Measurements from ENCODE around the gene LUC7L2. TPM values are rescaled to one million over a fixed set of nuclear protein-coding genes. Genes with fewer than 3 reads are reported as not detected.

Gene LUC7L2
- total RNA-seq, 1 donor from 2014 or later, result 74.6 TPM

GRCh38 chr7:139360210-139360947, 685 bp downstream of the LUC7L2 start:
- Histone ChIP-seq H3K36me3 (peaks cover 17% of the 10 kb centered on the region), H3K27ac (peak overlapping the region; percentile 99), H3K4me3 (peak overlapping the region; percentile 82), H3K4me1 (peaks cover 38% of the 10 kb centered on the region), H3K27me3 (ENCODE audit: low read depth) (no peaks in the 10 kb centered on the region), H3K9me3 (no peaks in the 10 kb centered on the region)
- peak; percentile 93 for ATAC-seq
- intact Hi-C loops (cut with DNase I), result no loop called here
- DNase-seq, result peak; percentile 96
- no peak for TF ChIP-seq CTCF (IDR thresholded peaks at IDR 0.05)

- TF ChIP-seq CTCF (IDR thresholded peaks at IDR 0.05), result no peak
These were observed 1.2 kb downstream of the LUC7L2 start for GRCh38 chr7:139360948-139361307.

GRCh38 chr7:139361523-139361922, 1.8 kb downstream of the LUC7L2 start:
- Histone ChIP-seq H3K9me3 (no peaks in the 10 kb centered on the region), H3K4me3 (peak overlapping the region; percentile 82), H3K27ac (no peak overlapping the region), H3K27me3 (ENCODE audit: low read depth) (no peaks in the 10 kb centered on the region), H3K36me3 (peaks cover 26% of the 10 kb centered on the region), H3K4me1 (peaks cover 44% of the 10 kb centered on the region)
- ATAC-seq (no peak), DNase-seq (no peak)
- no peak for TF ChIP-seq CTCF (IDR thresholded peaks at IDR 0.05)
- intact Hi-C loops (cut with DNase I), result no loop called here

More at GRCh38 chr7:139360948-139361307, 1.2 kb downstream of the LUC7L2 start:
- H3K27ac ChIP-seq, result peak overlapping the region; percentile 99
- no peaks in the 10 kb centered on the region for H3K27me3 ChIP-seq (ENCODE audit: low read depth)
- peaks cover 22% of the 10 kb centered on the region for H3K36me3 ChIP-seq
- ATAC-seq (no peak), DNase-seq (no peak)
- H3K9me3 ChIP-seq, result no peaks in the 10 kb centered on the region
- peaks cover 44% of the 10 kb centered on the region for H3K4me1 ChIP-seq
- peak overlapping the region; percentile 82 for H3K4me3 ChIP-seq
- intact Hi-C loops (cut with DNase I), result no loop called here

GRCh38 chr7:139362302-139362701, 2.6 kb downstream of the LUC7L2 start:
- peaks cover 50% of the 10 kb centered on the region for H3K4me1 ChIP-seq

GRCh38 chr7:139362981-139363380, 3.3 kb downstream of the LUC7L2 start:
- Histone ChIP-seq H3K27me3 (ENCODE audit: low read depth) (no peaks in the 10 kb centered on the region), H3K4me3 (no peak overlapping the region), H3K27ac (no peak overlapping the region), H3K9me3 (no peaks in the 10 kb centered on the region), H3K4me1 (peaks cover 57% of the 10 kb centered on the region), H3K36me3 (peaks cover 35% of the 10 kb centered on the region)
- intact Hi-C loops (cut with DNase I), result no loop called here
- DNase-seq (no peak), ATAC-seq (no peak)
- no peak for TF ChIP-seq CTCF (IDR thresholded peaks at IDR 0.05)

More at GRCh38 chr7:139362302-139362701, 2.6 kb downstream of the LUC7L2 start:
- DNase-seq (no peak), ATAC-seq (no peak)
- H3K27me3 ChIP-seq (ENCODE audit: low read depth), result no peaks in the 10 kb centered on the region
- H3K27ac ChIP-seq, result no peak overlapping the region
- peaks cover 31% of the 10 kb centered on the region for H3K36me3 ChIP-seq
- no peak for TF ChIP-seq CTCF (IDR thresholded peaks at IDR 0.05)
- H3K9me3 ChIP-seq, result no peaks in the 10 kb centered on the region
- intact Hi-C loops (cut with DNase I), result no loop called here
- no peak overlapping the region for H3K4me3 ChIP-seq

All from lower lobe of right lung (tissue), 2 donors.